ENCODE measurements around the gene REEP5.

The REEP5 gene

DNA sequence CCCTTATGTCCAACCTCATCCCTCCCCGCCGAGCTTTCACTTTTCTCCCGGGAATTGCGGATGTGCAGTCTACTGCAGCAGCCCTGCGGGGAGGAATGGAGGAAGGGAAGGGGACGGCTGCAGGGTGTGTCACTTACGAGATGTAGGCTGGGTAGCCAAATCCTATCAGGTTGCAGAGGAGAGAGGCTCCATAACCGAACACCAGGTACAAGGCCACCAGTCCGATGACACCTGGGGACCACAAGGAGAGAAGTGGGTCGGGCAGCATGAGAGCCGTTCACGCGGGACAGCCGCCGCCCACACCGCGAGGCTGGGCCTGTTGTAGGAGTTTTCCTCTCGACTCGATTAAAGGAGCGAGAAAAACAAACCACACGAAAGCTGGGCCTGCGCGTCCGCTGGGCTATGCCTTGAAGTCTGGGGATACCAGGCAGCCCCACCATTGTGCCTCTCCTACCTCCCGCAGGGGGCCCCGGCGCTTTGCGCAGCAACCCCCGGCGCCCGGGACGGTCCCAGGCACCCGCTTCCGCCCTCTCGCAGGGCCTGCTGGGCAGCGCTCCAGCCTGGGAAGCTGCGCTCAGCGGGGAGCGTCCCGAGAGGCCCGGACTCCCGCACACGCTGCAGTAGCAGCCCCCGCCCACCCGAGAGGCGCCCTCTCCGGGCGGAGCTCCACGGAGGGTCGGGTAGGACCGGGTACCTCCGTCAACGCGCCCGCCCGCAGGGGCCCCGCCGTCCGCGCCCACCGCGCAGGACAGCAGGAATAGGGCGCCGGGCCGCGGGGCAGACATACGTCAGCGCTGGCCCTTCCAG lies 798 bp downstream of the REEP5 start:
- H3K4me1 ChIP-seq (ENCODE audit: low read length): peaks cover 45% of the 10 kb centered on the region
- peak overlapping the region; percentile 80; the same call in 1 of the 2 replicates for H3K27ac ChIP-seq (ENCODE audit: low read length)

DNA sequence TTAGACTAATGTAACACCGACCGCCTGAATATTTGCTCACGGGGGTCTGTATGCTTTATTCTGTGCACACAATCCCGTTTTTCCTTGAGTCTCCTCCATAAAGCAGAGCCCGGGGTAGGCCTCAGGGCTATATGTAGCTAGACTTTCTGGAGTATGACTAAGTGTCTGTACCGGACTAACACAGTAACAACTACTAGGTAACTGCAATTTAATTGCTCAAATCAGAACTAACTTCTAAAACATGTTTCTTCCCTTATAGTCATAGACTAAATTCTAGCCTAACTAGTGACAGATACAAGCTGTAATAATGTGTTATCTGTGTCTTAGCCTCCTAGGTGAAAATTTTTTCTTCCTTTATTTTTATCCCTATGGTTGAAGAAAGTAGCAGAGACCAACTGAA lies 2.1 kb downstream of the REEP5 start:
- DNase-seq: no peak
- TF ChIP-seq CTCF (IDR thresholded peaks at IDR 0.05; ENCODE audit: low read length) (no peak), EZH2 (optimal IDR thresholded peaks at IDR 0.05; ENCODE audit: low read depth, low read length) (no peak), EZH2phosphoT487 (IDR thresholded peaks at IDR 0.05; ENCODE audit: low read length) (no peak)
- no peaks in the 10 kb centered on the region for H4K20me1 ChIP-seq (ENCODE audit: insufficient read depth, low read length)
- no peak overlapping the region for H3K4me3 ChIP-seq (ENCODE audit: low read length)
- H3K4me2 ChIP-seq (ENCODE audit: low read depth, low read length): 0 out of 2 replicates have a peak overlapping the region, but pooled peaks have one; percentile 88
- H3K27ac ChIP-seq (ENCODE audit: low read length): no peak overlapping the region
- peaks cover 70% of the 10 kb centered on the region for H3K79me2 ChIP-seq (ENCODE audit: low read length)
- H2AFZ ChIP-seq (ENCODE audit: low read length): no peak overlapping the region
- no peaks in the 10 kb centered on the region for H3K9me2 ChIP-seq (replicated peaks; ENCODE audit: insufficient read depth, low read length)
- no peaks in the 10 kb centered on the region for H3K9me3 ChIP-seq (replicated peaks; ENCODE audit: insufficient read depth, low read length)
- H3F3A ChIP-seq (ENCODE audit: insufficient read depth, low read length): peaks cover 33% of the 10 kb centered on the region
- no peak overlapping the region for H3K9ac ChIP-seq (ENCODE audit: low read length)
- H3K36me3 ChIP-seq (replicated peaks; ENCODE audit: insufficient read depth, low read length): 0 out of 2 replicates have a peak, but pooled peaks cover 3% of the 10 kb centered on the region
- no peaks in the 10 kb centered on the region for H3K27me3 ChIP-seq (replicated peaks; ENCODE audit: insufficient read depth, low read length)
- H3K4me1 ChIP-seq (ENCODE audit: low read length): peaks cover 50% of the 10 kb centered on the region

More for the DNA sequence above, 798 bp downstream of the REEP5 start:
- peak; percentile 52 for DNase-seq
- TF ChIP-seq EZH2 (optimal IDR thresholded peaks at IDR 0.05; ENCODE audit: low read depth, low read length): no peak
- TF ChIP-seq CTCF (IDR thresholded peaks at IDR 0.05; ENCODE audit: low read length): no peak
- TF ChIP-seq EZH2phosphoT487 (IDR thresholded peaks at IDR 0.05; ENCODE audit: low read length): no peak
- Histone ChIP-seq H3F3A (ENCODE audit: insufficient read depth, low read length) (peaks cover 29% of the 10 kb centered on the region), H2AFZ (ENCODE audit: low read length) (peak overlapping the region; percentile 91), H3K4me3 (ENCODE audit: low read length) (peak overlapping the region; percentile 99), H3K4me2 (ENCODE audit: low read depth, low read length) (peak overlapping the region; percentile 88), H3K9ac (ENCODE audit: low read length) (peak overlapping the region; percentile 90), H3K79me2 (ENCODE audit: low read length) (peaks cover 60% of the 10 kb centered on the region), H3K27me3 (replicated peaks; ENCODE audit: insufficient read depth, low read length) (no peaks in the 10 kb centered on the region), H4K20me1 (ENCODE audit: insufficient read depth, low read length) (no peaks in the 10 kb centered on the region), H3K9me3 (replicated peaks; ENCODE audit: insufficient read depth, low read length) (no peaks in the 10 kb centered on the region), H3K36me3 (replicated peaks; ENCODE audit: insufficient read depth, low read length) (0 out of 2 replicates have a peak, but pooled peaks cover 3% of the 10 kb centered on the region), H3K9me2 (replicated peaks; ENCODE audit: insufficient read depth, low read length) (no peaks in the 10 kb centered on the region)

DNA sequence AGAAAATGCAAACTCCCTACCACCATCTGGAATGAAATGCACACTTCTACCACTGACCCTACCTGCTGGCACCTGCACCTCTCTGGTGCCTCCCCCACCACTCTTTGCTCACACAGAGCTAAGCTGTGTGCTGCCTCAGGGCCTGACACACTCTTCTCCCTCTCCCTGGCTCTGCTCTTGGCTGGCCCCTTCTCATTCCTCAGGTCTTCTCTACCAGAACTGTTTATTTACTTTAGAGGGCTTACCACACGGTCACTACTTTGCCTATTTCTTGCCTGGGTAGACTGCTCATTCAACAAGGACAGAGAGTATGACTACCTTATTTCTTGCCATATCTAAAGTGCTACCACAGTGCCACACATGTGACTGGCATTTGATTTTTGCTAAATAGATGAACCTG lies 3.3 kb downstream of the REEP5 start:
- no peak for DNase-seq
- H3K79me2 ChIP-seq (ENCODE audit: low read length): peaks cover 82% of the 10 kb centered on the region
- TF ChIP-seq CTCF (IDR thresholded peaks at IDR 0.05; ENCODE audit: low read length) (no peak), EZH2 (optimal IDR thresholded peaks at IDR 0.05; ENCODE audit: low read depth, low read length) (no peak), EZH2phosphoT487 (IDR thresholded peaks at IDR 0.05; ENCODE audit: low read length) (no peak)
- H3K4me1 ChIP-seq (ENCODE audit: low read length): peaks cover 41% of the 10 kb centered on the region
- no peak overlapping the region for H3K27ac ChIP-seq (ENCODE audit: low read length)
- no peaks in the 10 kb centered on the region for H4K20me1 ChIP-seq (ENCODE audit: insufficient read depth, low read length)
- H3K9me3 ChIP-seq (replicated peaks; ENCODE audit: insufficient read depth, low read length): no peaks in the 10 kb centered on the region
- H3K9ac ChIP-seq (ENCODE audit: low read length): no peak overlapping the region
- H2AFZ ChIP-seq (ENCODE audit: low read length): no peak overlapping the region
- no peak overlapping the region for H3K4me3 ChIP-seq (ENCODE audit: low read length)
- no peak overlapping the region for H3K4me2 ChIP-seq (ENCODE audit: low read depth, low read length)
- H3K27me3 ChIP-seq (replicated peaks; ENCODE audit: insufficient read depth, low read length): no peaks in the 10 kb centered on the region
- H3F3A ChIP-seq (ENCODE audit: insufficient read depth, low read length): peaks cover 30% of the 10 kb centered on the region
- no peaks in the 10 kb centered on the region for H3K9me2 ChIP-seq (replicated peaks; ENCODE audit: insufficient read depth, low read length)
- 0 out of 2 replicates have a peak, but pooled peaks cover 3% of the 10 kb centered on the region for H3K36me3 ChIP-seq (replicated peaks; ENCODE audit: insufficient read depth, low read length)

All from MM.1S (cell line).